SK-N-MC (cell line): ENCODE measurements around the gene CUX1.
"Not testable (repeated sequence)": the region's sequence is repeated elsewhere in the genome, so short reads cannot be mapped to it uniquely, and the experiment has no call there.

Experiments
- DNase-seq: peaks from one replicate; pipeline ENCODE4 v3.0.0-alpha.2; 2011; ENCODE audit warnings: low read depth, low spot score
- H3K27ac ChIP-seq: fragments of 200-600 bp; sonication (generic); 2 replicates; pipeline ENCODE4 v1.5.1; 2016; ENCODE audit warnings: mixed run types
- H3K36me3 ChIP-seq: fragments of 200-600 bp; sonication (generic); 2 replicates; pipeline ENCODE4 v1.6.1; 2017; ENCODE audit warnings: antibody characterized with exemption, low read length, mixed read lengths; ENCODE audit not compliant: insufficient read depth
- H3K4me3 ChIP-seq: fragments of 200-600 bp; sonication (generic); 2 replicates; pipeline ENCODE4 v1.5.1; 2016
- H3K9ac ChIP-seq: fragments of 200-600 bp; sonication (generic); 2 replicates; pipeline ENCODE4 v1.8.0; 2017; ENCODE audit warnings: mixed run types, mixed read lengths; ENCODE audit not compliant: insufficient read length
- H3K9me3 ChIP-seq: fragments of 200-600 bp; sonication (generic); 2 replicates; pipeline ENCODE4 v1.6.1; 2017; ENCODE audit warnings: low read depth, mild to moderate bottlenecking, antibody characterized with exemption, low read length, moderate library complexity, mixed read lengths
- EZH2 ChIP-seq: fragments of 200-600 bp; sonication (generic); IDR thresholded peaks from one replicate; pipeline ENCODE4 v1.6.1; 2017; ENCODE audit warnings: antibody characterized with exemption
- FOXP2 ChIP-seq: optimal IDR thresholded peaks from 2 replicates; pipeline ENCODE3; 2011; ENCODE audit warnings: mild to moderate bottlenecking, moderate library complexity; ENCODE audit not compliant: insufficient read depth; ENCODE audit errors: extremely low read length, control extremely low read depth
- POLR2AphosphoS5 ChIP-seq: IDR thresholded peaks from 2 replicates; pipeline ENCODE4 v1.6.1; 2012; ENCODE audit warnings: mild to moderate bottlenecking, low read depth, low read length, borderline replicate concordance

The CUX1 gene

GRCh38 chr7:102050864-102051460 lies 233.5 kb downstream of the CUX1 start:
- Histone ChIP-seq H3K4me3 (no peak overlapping the region), H3K9me3 (peaks cover 5% of the 10 kb centered on the region; the same call in 1 of the 2 replicates), H3K27ac (no peak overlapping the region), H3K9ac (no peak overlapping the region), H3K36me3 (no peaks in the 10 kb centered on the region)
- TF ChIP-seq EZH2 (no peak), POLR2AphosphoS5 (no peak), FOXP2 (no peak)
- DNase-seq: no peak

- H3K4me3 ChIP-seq, H3K9ac ChIP-seq, H3K27ac ChIP-seq, DNase-seq, H3K9me3 ChIP-seq, H3K36me3 ChIP-seq: not testable (repeated sequence)
These were observed 234.3 kb downstream of the CUX1 start for GRCh38 chr7:102051736-102052135.

GRCh38 chr7:102054158-102054557 lies 236.7 kb downstream of the CUX1 start:
- DNase-seq: no peak
- no peak overlapping the region for H3K27ac ChIP-seq
- H3K9me3 ChIP-seq: peaks cover 5% of the 10 kb centered on the region; the same call in 1 of the 2 replicates
- no peak for TF ChIP-seq POLR2AphosphoS5
- TF ChIP-seq EZH2: no peak
- no peak for TF ChIP-seq FOXP2
- no peak overlapping the region for H3K4me3 ChIP-seq
- H3K36me3 ChIP-seq: no peaks in the 10 kb centered on the region
- no peak overlapping the region for H3K9ac ChIP-seq

GRCh38 chr7:102055181-102055976 lies 238.0 kb downstream of the CUX1 start:
- Histone ChIP-seq H3K27ac (no peak overlapping the region), H3K9ac (no peak overlapping the region), H3K9me3 (peaks cover 5% of the 10 kb centered on the region; the same call in 1 of the 2 replicates), H3K4me3 (no peak overlapping the region), H3K36me3 (no peaks in the 10 kb centered on the region)
- DNase-seq: no peak
- TF ChIP-seq POLR2AphosphoS5 (no peak), EZH2 (no peak), FOXP2 (no peak)

GRCh38 chr7:102059524-102059923 lies 242.1 kb downstream of the CUX1 start:
- no peak overlapping the region for H3K27ac ChIP-seq
- H3K36me3 ChIP-seq: no peaks in the 10 kb centered on the region
- H3K9ac ChIP-seq: no peak overlapping the region
- no peak for DNase-seq
- no peak overlapping the region for H3K4me3 ChIP-seq
- no peak for TF ChIP-seq POLR2AphosphoS5
- H3K9me3 ChIP-seq: 0 out of 2 replicates have a peak, but pooled peaks cover under 1% of the 10 kb centered on the region

GRCh38 chr7:102061354-102061945 lies 244.0 kb downstream of the CUX1 start:
- no peaks in the 10 kb centered on the region for H3K36me3 ChIP-seq
- H3K27ac ChIP-seq: no peak overlapping the region
- no peak for DNase-seq
- no peak overlapping the region for H3K4me3 ChIP-seq
- no peak for TF ChIP-seq EZH2
- H3K9ac ChIP-seq: no peak overlapping the region
- H3K9me3 ChIP-seq: no peaks in the 10 kb centered on the region

- no peak for DNase-seq
- no peak overlapping the region for H3K9ac ChIP-seq
These were observed 244.6 kb downstream of the CUX1 start for GRCh38 chr7:102061981-102062390.

GRCh38 chr7:102063690-102064180 lies 246.3 kb downstream of the CUX1 start:
- Histone ChIP-seq H3K9me3 (no peaks in the 10 kb centered on the region), H3K9ac (no peak overlapping the region), H3K27ac (no peak overlapping the region), H3K4me3 (no peak overlapping the region), H3K36me3 (no peaks in the 10 kb centered on the region)
- TF ChIP-seq POLR2AphosphoS5 (no peak), FOXP2 (no peak), EZH2 (no peak)
- DNase-seq: no peak

More at GRCh38 chr7:102061981-102062390, 244.6 kb downstream of the CUX1 start:
- TF ChIP-seq EZH2 (no peak), POLR2AphosphoS5 (no peak), FOXP2 (no peak)
- H3K9me3 ChIP-seq: no peaks in the 10 kb centered on the region
- no peaks in the 10 kb centered on the region for H3K36me3 ChIP-seq
- H3K27ac ChIP-seq: no peak overlapping the region
- no peak overlapping the region for H3K4me3 ChIP-seq
